ENCODE results near the gene IRF4.

DNA sequence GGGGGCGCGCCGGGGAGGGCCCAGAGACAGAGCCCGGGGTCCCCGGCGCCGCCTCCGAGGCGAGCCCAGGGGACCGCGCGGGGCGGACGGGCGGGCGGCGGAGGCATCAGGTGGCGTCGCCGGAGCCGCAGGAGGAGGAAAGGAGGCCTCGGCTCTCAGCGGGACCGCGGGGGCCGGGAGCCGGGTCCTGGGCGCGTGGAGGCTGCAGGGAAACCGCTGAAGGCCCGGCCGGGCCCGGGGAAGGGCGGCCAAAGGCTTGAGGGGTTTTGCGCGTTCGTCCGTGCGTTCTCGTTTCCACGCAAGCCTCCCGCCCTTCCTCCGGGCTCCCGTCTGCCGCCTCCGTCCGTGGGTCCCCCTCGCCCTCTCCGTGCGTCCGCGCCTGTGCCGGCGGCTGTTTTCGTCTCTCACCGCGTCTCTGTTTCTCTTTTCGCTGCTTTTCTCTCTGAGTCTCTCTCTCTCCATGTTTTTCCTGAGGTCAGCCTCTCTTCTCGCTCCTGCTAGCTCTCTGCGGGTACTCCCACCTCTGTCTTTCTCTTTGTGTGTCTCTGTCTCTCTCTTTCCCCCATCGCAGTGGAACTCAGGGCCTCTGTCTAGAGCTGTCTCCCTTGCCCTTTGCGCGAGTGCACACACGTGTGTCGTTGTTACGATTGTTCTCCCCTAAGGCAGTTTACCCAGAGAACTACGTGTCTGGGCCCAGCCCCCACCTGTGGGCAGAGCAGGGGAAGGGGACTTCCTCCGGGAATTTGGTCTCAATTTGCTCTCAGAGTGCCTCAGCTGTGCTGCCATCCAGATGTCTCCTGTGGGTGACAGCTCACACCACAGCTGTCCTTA, 2.1 kb downstream of the IRF4 start:
- TF ChIP-seq, protein P1, sequence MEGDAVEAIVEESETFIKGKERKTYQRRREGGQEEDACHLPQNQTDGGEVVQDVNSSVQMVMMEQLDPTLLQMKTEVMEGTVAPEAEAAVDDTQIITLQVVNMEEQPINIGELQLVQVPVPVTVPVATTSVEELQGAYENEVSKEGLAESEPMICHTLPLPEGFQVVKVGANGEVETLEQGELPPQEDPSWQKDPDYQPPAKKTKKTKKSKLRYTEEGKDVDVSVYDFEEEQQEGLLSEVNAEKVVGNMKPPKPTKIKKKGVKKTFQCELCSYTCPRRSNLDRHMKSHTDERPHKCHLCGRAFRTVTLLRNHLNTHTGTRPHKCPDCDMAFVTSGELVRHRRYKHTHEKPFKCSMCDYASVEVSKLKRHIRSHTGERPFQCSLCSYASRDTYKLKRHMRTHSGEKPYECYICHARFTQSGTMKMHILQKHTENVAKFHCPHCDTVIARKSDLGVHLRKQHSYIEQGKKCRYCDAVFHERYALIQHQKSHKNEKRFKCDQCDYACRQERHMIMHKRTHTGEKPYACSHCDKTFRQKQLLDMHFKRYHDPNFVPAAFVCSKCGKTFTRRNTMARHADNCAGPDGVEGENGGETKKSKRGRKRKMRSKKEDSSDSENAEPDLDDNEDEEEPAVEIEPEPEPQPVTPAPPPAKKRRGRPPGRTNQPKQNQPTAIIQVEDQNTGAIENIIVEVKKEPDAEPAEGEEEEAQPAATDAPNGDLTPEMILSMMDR (IDR thresholded peaks at IDR 0.05), result no peak
- no peak for TF ChIP-seq POLR2A (IDR thresholded peaks at IDR 0.05)
